ENCODE data around the gene F3. TPM values are rescaled to one million over a fixed set of nuclear protein-coding genes. Genes with fewer than 3 reads are reported as not detected.

The F3 gene
- polyA plus RNA-seq, 1 donor (not counting 4 experiments of a cell fraction or from before 2014, with no cell fraction given), result 1,409 TPM

GRCh38 chr1:94519351-94519750, 22.2 kb downstream of the F3 start:
- no peaks in the 10 kb centered on the region for H3K9me1 ChIP-seq (ENCODE audit: control insufficient read depth, extremely low read depth, insufficient read depth, low read length)
- TF ChIP-seq CTCF (optimal IDR thresholded peaks at IDR 0.05 in 1 of 3, IDR thresholded peaks at IDR 0.05 in 1 of 3, conservative IDR thresholded peaks at IDR 0.05 in 1 of 3; ENCODE audit: extremely low read depth in 1 of 3, insufficient read depth in 2 of 3, low read length in 3 of 3) (no peak), EZH2 (IDR thresholded peaks at IDR 0.05; ENCODE audit: low read length) (no peak)
- dilution Hi-C loops (cut with MboI; ENCODE audit: extremely low pct_ligation_motif_present, low sequenced_read_pairs), result no loop called here
- no peak overlapping the region for H3K27ac ChIP-seq (ENCODE audit: control insufficient read depth, insufficient read depth, low read length)
- H3K36me3 ChIP-seq (ENCODE audit: control insufficient read depth in 2 of 2, extremely low read depth in 1 of 2, insufficient read depth in 2 of 2, low read length in 2 of 2), result no peaks in the 10 kb centered on the region
- H3K4me2 ChIP-seq (ENCODE audit: control insufficient read depth, extremely low read depth, insufficient read depth, low read depth, low read length), result no peak overlapping the region
- no peaks in the 10 kb centered on the region for H3K79me2 ChIP-seq (ENCODE audit: control insufficient read depth, insufficient read depth, low read length)
- H3K9me3 ChIP-seq (ENCODE audit: control insufficient read depth, low read depth, low read length), result no peaks in the 10 kb centered on the region
- H3K27me3 ChIP-seq (ENCODE audit: control insufficient read depth, extremely low read depth, insufficient read depth, low read length), result no peaks in the 10 kb centered on the region
- H3K4me1 ChIP-seq (ENCODE audit: control insufficient read depth, extremely low read depth, insufficient read depth, low read length), result no peaks in the 10 kb centered on the region
- H3K9ac ChIP-seq (ENCODE audit: control insufficient read depth, extremely low read depth, insufficient read depth, low read length), result no peak overlapping the region
- no peak overlapping the region for H2AFZ ChIP-seq (ENCODE audit: control insufficient read depth, low read length)
- no peak overlapping the region for H3K4me3 ChIP-seq (ENCODE audit: control insufficient read depth in 2 of 3, extremely low read depth in 1 of 3, insufficient read depth in 2 of 3, low read depth in 1 of 3, low read length in 3 of 3)
- FAIRE-seq (no peak), DNase-seq (ENCODE audit: low read depth, low spot score) (no peak)
- no peaks in the 10 kb centered on the region for H4K20me1 ChIP-seq (ENCODE audit: control insufficient read depth, extremely low read depth, insufficient read depth, low read length)

GRCh38 chr1:94515296-94515947, 26.1 kb downstream of the F3 start:
- DNase-seq (ENCODE audit: low read depth, low spot score), result no peak
- Histone ChIP-seq H3K4me3 (ENCODE audit: control insufficient read depth in 2 of 3, extremely low read depth in 1 of 3, insufficient read depth in 2 of 3, low read depth in 1 of 3, low read length in 3 of 3) (no peak overlapping the region), H3K27me3 (ENCODE audit: control insufficient read depth, extremely low read depth, insufficient read depth, low read length) (no peaks in the 10 kb centered on the region), H3K4me1 (ENCODE audit: control insufficient read depth, extremely low read depth, insufficient read depth, low read length) (no peaks in the 10 kb centered on the region), H3K36me3 (ENCODE audit: control insufficient read depth in 2 of 2, extremely low read depth in 1 of 2, insufficient read depth in 2 of 2, low read length in 2 of 2) (no peaks in the 10 kb centered on the region), H3K9ac (ENCODE audit: control insufficient read depth, extremely low read depth, insufficient read depth, low read length) (no peak overlapping the region), H4K20me1 (ENCODE audit: control insufficient read depth, extremely low read depth, insufficient read depth, low read length) (no peaks in the 10 kb centered on the region), H3K79me2 (ENCODE audit: control insufficient read depth, insufficient read depth, low read length) (no peaks in the 10 kb centered on the region), H3K4me2 (ENCODE audit: control insufficient read depth, extremely low read depth, insufficient read depth, low read depth, low read length) (no peak overlapping the region), H3K9me3 (ENCODE audit: control insufficient read depth, low read depth, low read length) (no peaks in the 10 kb centered on the region), H3K9me1 (ENCODE audit: control insufficient read depth, extremely low read depth, insufficient read depth, low read length) (no peaks in the 10 kb centered on the region), H2AFZ (ENCODE audit: control insufficient read depth, low read length) (no peak overlapping the region), H3K27ac (ENCODE audit: control insufficient read depth, insufficient read depth, low read length) (no peak overlapping the region)
- FAIRE-seq, result no peak
- dilution Hi-C loops (cut with MboI; ENCODE audit: extremely low pct_ligation_motif_present, low sequenced_read_pairs), result no loop called here
- TF ChIP-seq EZH2 (IDR thresholded peaks at IDR 0.05; ENCODE audit: low read length) (no peak), CTCF (optimal IDR thresholded peaks at IDR 0.05 in 1 of 3, IDR thresholded peaks at IDR 0.05 in 1 of 3, conservative IDR thresholded peaks at IDR 0.05 in 1 of 3; ENCODE audit: extremely low read depth in 1 of 3, insufficient read depth in 2 of 3, low read length in 3 of 3) (no peak)
